Measurements from ENCODE around the gene DOCK9.
"Not testable (repeated sequence)": the region's sequence is repeated elsewhere in the genome, so short reads cannot be mapped to it uniquely, and the experiment has no call there.

Gene DOCK9

GRCh38 chr13:98775844-98776598 is 201.8 kb downstream of the DOCK9 start:
- peak; percentile 33 for DNase-seq (ENCODE audit: low read depth, low spot score)

GRCh38 chr13:98775386-98775785 is 202.5 kb downstream of the DOCK9 start:
- no peak for DNase-seq (ENCODE audit: low read depth, low spot score)

GRCh38 chr13:98774776-98775175 is 203.1 kb downstream of the DOCK9 start:
- DNase-seq (ENCODE audit: low read depth, low spot score) = no peak

GRCh38 chr13:98773921-98774320 is 203.9 kb downstream of the DOCK9 start:
- no peak for DNase-seq (ENCODE audit: low read depth, low spot score)

- no peak for DNase-seq (ENCODE audit: low read depth, low spot score)
These were observed 204.9 kb downstream of the DOCK9 start for GRCh38 chr13:98772794-98773452.

- no peak for DNase-seq (ENCODE audit: low read depth, low spot score)
These were observed 205.8 kb downstream of the DOCK9 start for GRCh38 chr13:98771838-98772611.

- DNase-seq (ENCODE audit: low read depth, low spot score) = no peak
These were observed 208.1 kb downstream of the DOCK9 start for GRCh38 chr13:98769736-98770135.

GRCh38 chr13:98768522-98768921 is 209.3 kb downstream of the DOCK9 start:
- DNase-seq (ENCODE audit: low read depth, low spot score) = no peak

- DNase-seq (ENCODE audit: low read depth, low spot score) = no peak
These were observed 211.2 kb downstream of the DOCK9 start for GRCh38 chr13:98766697-98767096.

- no peak for DNase-seq (ENCODE audit: low read depth, low spot score)
These were observed 211.8 kb downstream of the DOCK9 start for GRCh38 chr13:98765996-98766519.

- DNase-seq (ENCODE audit: low read depth, low spot score) = no peak
These were observed 215.8 kb downstream of the DOCK9 start for GRCh38 chr13:98761986-98762616.

GRCh38 chr13:98761126-98761985 is 216.5 kb downstream of the DOCK9 start:
- no peak for DNase-seq (ENCODE audit: low read depth, low spot score)

- no peak for DNase-seq (ENCODE audit: low read depth, low spot score)
These were observed 222.1 kb downstream of the DOCK9 start for GRCh38 chr13:98755729-98756128.

GRCh38 chr13:98755116-98755515 is 222.7 kb downstream of the DOCK9 start:
- DNase-seq (ENCODE audit: low read depth, low spot score) = peak; percentile 25

GRCh38 chr13:98754468-98754867 is 223.4 kb downstream of the DOCK9 start:
- DNase-seq (ENCODE audit: low read depth, low spot score) = not testable (repeated sequence)

GRCh38 chr13:98752467-98753290 is 225.2 kb downstream of the DOCK9 start, which contains the start of gene SLC15A1:
SLC15A1 (minus strand) TSS chr13:98752672; CDS start chr13:98752598, 74 bp downstream.
- DNase-seq (ENCODE audit: low read depth, low spot score) = no peak

GRCh38 chr13:98751861-98752466 is 225.9 kb downstream of the DOCK9 start:
- DNase-seq (ENCODE audit: low read depth, low spot score) = no peak

- DNase-seq (ENCODE audit: low read depth, low spot score) = peak; percentile 81
These were observed 226.5 kb downstream of the DOCK9 start for GRCh38 chr13:98751367-98751782.

- no peak for DNase-seq (ENCODE audit: low read depth, low spot score)
These were observed 228.4 kb downstream of the DOCK9 start for GRCh38 chr13:98749501-98749900.
